Neural crest cell (in vitro differentiated cells): ENCODE measurements around the gene CTSE. TPM values are rescaled to one million over a fixed set of nuclear protein-coding genes. Genes with fewer than 3 reads are reported as not detected.

Source experiments
- DNase-seq: peaks from one replicate; pipeline ENCODE4 v3.0.0; 2021; ENCODE audit warnings: low read depth, mixed read lengths, low spot score
- H3K27ac Mint-ChIP-seq: one replicate; pipeline ENCODE4 v1.8.0; 2021; ENCODE audit warnings: mild to moderate bottlenecking, mixed read lengths; ENCODE audit not compliant: unreplicated experiment
- H3K27me3 Mint-ChIP-seq: 2 replicates; pipeline ENCODE4 v1.8.0; 2021; ENCODE audit warnings: low read depth, mild to moderate bottlenecking, mixed read lengths
- H3K36me3 Mint-ChIP-seq: 2 replicates; pipeline ENCODE4 v1.8.0; 2021; ENCODE audit warnings: low read depth, mild to moderate bottlenecking, mixed read lengths
- H3K4me1 Mint-ChIP-seq: 2 replicates; pipeline ENCODE4 v1.8.0; 2021; ENCODE audit warnings: mixed read lengths
- H3K4me3 Mint-ChIP-seq: one replicate; pipeline ENCODE4 v1.8.0; 2021; ENCODE audit warnings: mild to moderate bottlenecking, mixed read lengths
- H3K9me3 Mint-ChIP-seq: 2 replicates; pipeline ENCODE4 v1.8.0; 2021; ENCODE audit warnings: mixed read lengths
- total RNA-seq: library from RNA; stranded (reverse); gene quantifications from 2 replicates; pipeline ENCODE4 v1.2.1, GENCODE V29; 2021
- TF ChIP-seq, protein P1 (sequence below): fragments of 200-600 bp; sonication (generic); conservative IDR thresholded peaks from 2 replicates; pipeline ENCODE4 v1.5.0; 2021; ENCODE audit warnings: antibody characterized with exemption, mild to moderate bottlenecking

The CTSE gene
- total RNA-seq, 1 donor from 2014 or later, result not detected

DNA sequence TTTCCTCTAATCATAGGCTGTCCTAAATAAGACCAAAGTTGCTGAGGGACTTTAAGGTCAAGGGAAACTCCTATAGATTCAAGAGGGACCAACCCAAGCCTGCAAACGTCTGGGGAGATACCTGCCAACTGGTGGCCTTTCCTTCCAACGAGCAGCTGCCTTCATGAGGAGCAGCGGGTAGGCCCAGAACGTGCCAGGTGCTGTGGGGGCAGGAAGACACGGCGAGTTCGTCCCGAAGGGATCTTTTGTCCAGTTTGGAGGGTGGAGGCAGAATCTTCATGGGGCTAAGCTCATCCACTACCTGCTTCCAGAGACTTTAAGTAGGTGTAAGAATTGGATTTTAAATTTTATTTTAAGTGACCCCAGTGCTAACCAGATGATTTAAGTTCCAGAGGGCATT is 54.5 kb downstream of the CTSE start:
- Mint-ChIP-seq H3K27me3 (no peaks in the 10 kb centered on the region), H3K4me3 (no peak overlapping the region), H3K9me3 (peaks cover 6% of the 10 kb centered on the region), H3K4me1 (peaks cover 34% of the 10 kb centered on the region), H3K36me3 (no peaks in the 10 kb centered on the region), H3K27ac (no peak overlapping the region)
- TF ChIP-seq, protein P1, sequence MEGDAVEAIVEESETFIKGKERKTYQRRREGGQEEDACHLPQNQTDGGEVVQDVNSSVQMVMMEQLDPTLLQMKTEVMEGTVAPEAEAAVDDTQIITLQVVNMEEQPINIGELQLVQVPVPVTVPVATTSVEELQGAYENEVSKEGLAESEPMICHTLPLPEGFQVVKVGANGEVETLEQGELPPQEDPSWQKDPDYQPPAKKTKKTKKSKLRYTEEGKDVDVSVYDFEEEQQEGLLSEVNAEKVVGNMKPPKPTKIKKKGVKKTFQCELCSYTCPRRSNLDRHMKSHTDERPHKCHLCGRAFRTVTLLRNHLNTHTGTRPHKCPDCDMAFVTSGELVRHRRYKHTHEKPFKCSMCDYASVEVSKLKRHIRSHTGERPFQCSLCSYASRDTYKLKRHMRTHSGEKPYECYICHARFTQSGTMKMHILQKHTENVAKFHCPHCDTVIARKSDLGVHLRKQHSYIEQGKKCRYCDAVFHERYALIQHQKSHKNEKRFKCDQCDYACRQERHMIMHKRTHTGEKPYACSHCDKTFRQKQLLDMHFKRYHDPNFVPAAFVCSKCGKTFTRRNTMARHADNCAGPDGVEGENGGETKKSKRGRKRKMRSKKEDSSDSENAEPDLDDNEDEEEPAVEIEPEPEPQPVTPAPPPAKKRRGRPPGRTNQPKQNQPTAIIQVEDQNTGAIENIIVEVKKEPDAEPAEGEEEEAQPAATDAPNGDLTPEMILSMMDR, result no peak
- DNase-seq, result no peak

DNA sequence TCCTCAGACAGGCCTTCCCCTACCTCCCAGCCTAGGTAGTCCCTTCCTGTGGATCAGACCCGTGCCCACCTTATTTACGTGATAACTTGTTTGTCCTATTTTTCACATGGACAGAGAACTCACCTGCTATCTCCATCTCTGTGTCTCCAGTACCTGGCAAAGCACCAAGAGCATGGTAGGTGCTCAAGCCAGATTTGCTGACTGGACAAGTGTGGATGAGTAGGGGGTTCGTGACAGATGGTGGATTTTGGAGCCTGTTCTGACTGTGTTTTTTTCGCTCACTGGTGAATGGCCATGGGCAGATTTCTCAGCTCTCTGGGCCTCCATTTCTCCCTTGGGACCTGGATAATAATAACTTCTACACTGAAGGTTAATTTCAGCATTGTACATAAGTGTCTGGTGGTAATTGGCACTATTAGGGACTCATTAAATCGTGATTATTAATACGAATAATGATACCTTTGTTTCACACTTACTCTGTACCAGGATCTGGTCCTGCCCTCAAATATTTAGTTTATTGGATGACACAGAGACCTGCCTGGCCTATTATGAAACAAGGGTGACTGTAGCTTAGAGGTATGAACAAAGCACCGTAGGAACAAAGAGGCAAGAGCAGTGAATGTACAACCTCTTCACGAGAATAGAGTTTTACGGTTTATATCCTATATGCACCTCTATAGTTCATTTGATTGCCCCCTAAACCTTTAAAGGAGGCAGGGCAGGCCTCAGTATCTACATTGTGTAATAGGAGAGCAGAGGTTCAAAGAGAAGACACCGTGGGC is 56.0 kb downstream of the CTSE start:
- Mint-ChIP-seq H3K27me3 (no peaks in the 10 kb centered on the region), H3K9me3 (no peaks in the 10 kb centered on the region), H3K36me3 (no peaks in the 10 kb centered on the region), H3K27ac (peak overlapping the region; percentile 60), H3K4me1 (peaks cover 20% of the 10 kb centered on the region), H3K4me3 (no peak overlapping the region)
- DNase-seq, result no peak
- TF ChIP-seq, protein P1, result no peak

DNA sequence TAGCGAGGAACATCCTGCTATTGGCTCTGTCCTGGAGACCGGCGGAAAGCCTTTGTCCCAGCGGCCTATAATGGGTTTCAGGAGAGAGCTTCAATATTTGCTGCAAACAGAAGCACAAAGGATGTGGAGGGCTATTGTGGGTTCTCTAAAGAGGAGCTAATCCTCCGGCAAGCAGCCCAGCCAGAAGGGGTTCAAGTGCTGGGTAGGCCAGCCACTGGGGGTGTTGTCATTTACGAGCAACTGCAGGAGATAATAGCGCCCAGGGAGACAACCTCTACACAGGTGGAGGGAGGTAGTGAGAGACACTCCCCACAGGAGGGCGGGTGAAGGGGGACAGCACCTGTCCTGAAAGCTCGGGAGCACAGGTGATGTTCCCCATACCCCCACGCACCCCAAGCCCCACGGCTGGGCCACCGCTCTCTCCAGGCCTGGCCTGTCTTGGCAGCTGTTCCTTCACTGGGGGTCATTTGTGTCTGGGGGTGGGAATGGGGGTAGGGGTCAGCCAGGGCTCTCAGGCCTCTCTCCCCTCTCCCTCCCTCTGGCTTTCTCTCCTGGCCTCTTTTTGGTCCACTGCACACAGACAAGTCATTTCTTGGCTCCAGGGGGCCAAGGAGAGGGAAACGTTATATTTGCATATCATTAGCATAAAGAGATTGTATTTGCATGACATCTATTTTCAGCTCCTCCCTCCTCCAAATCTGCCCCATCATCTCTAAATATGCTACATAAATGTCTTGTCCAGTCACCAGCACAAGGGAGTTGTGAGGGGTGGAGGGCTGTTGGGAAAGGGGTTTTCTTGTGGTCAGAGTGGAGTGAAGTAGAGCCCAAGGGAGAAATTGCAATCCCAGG is 58.4 kb downstream of the CTSE start:
- Mint-ChIP-seq H3K27me3 (no peaks in the 10 kb centered on the region), H3K27ac (peak overlapping the region; percentile 19), H3K9me3 (no peaks in the 10 kb centered on the region), H3K4me1 (peaks cover 25% of the 10 kb centered on the region), H3K36me3 (no peaks in the 10 kb centered on the region), H3K4me3 (no peak overlapping the region)
- no peak for DNase-seq
- TF ChIP-seq, protein P1, result no peak

DNA sequence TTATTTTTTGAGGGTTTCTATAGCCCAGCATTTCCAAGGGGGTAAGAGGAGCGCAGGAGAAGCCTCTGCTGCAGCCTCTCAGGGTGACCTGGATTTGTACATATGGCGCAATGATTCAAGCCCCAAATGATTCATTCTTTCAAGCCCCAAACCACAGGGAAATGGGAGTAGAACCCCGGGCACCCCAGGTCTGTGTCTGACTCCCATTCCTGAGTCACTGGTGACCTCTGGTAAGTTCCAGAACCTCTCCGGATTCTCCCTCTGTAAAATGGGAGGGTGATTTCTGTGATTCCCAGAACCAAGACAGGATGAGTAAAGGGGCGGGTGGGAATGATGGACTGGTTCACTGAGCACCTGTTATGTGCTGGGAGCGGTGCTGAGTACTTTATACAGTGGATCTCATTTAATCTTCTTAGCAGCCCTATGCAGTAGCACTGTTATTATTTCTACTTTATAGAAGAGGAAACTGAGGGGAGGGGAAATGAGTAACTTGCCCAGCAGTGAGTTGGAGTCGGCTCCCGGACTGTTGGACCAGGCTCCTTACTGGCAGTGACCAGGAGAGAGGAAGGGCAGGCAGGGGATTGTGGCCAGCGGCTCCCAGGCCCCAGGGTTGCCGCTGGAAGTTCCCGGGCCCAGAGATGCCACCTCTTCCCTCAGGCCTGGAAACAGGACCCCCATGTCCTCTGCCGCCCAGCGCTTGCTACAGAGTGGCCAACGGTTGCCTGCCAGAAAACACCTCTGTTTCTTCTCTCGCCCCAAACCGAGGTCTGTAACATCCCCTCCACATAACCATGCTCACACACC is 60.1 kb downstream of the CTSE start:
- no peak overlapping the region for H3K4me3 Mint-ChIP-seq

DNA sequence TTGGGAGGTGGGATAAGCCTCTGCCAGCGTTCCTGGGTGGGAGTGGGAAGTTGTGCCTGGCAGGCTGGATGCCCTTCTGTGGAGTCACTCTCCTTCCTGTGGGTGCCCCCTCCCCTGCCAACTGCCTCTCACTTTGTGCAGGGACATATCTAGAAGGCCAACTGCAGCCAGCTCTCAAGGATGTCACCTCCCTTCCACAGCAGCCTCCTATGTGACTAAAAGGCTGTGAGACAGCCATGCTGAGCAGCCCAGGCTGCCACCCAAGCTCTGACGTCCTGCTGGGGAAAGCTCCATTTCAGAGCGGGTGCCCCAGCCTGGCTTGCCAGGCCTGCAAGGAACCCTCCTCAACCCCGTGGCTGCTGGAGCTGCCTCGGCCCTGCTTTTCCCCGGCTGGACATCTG is 60.9 kb downstream of the CTSE start:
- TF ChIP-seq, protein P1, result no peak
- Mint-ChIP-seq H3K4me3 (no peak overlapping the region), H3K27ac (peak overlapping the region; percentile 19), H3K4me1 (peaks cover 29% of the 10 kb centered on the region), H3K9me3 (no peaks in the 10 kb centered on the region), H3K36me3 (no peaks in the 10 kb centered on the region), H3K27me3 (no peaks in the 10 kb centered on the region)
- DNase-seq, result no peak

More for the DNA sequence above, 60.1 kb downstream of the CTSE start:
- no peaks in the 10 kb centered on the region for H3K9me3 Mint-ChIP-seq
- H3K36me3 Mint-ChIP-seq, result no peaks in the 10 kb centered on the region
- H3K27ac Mint-ChIP-seq, result no peak overlapping the region
- H3K27me3 Mint-ChIP-seq, result no peaks in the 10 kb centered on the region
- no peak for DNase-seq
- TF ChIP-seq, protein P1, result no peak
- peaks cover 29% of the 10 kb centered on the region for H3K4me1 Mint-ChIP-seq
